IPS-15b (cell line): Measurements from ENCODE around the gene DCAF6.
"Not testable (repeated sequence)": the region's sequence is repeated elsewhere in the genome, so short reads cannot be mapped to it uniquely, and the experiment has no call there.

ENCODE experiments used
- H3K27me3 ChIP-seq: one replicate; pipeline ENCODE4 v1.6.1; 2013; ENCODE audit warnings: low read length; ENCODE audit not compliant: control insufficient read depth, insufficient read depth
- H3K36me3 ChIP-seq: one replicate; pipeline ENCODE4 v1.6.1; 2013; ENCODE audit warnings: low read length; ENCODE audit not compliant: control insufficient read depth, insufficient read depth
- H3K4me1 ChIP-seq: one replicate; pipeline ENCODE4 v1.6.1; 2013; ENCODE audit warnings: mild to moderate bottlenecking, low read length; ENCODE audit not compliant: control insufficient read depth, insufficient read depth
- H3K4me3 ChIP-seq: one replicate; pipeline ENCODE4 v1.5.1; 2013; ENCODE audit warnings: low read depth, low read length
- H3K9ac ChIP-seq: one replicate; pipeline ENCODE4 v1.6.1; 2013; ENCODE audit warnings: low read depth, mild to moderate bottlenecking, low read length
- H3K9me3 ChIP-seq: one replicate; pipeline ENCODE4 v1.6.1; 2013; ENCODE audit warnings: mild to moderate bottlenecking, low read length; ENCODE audit not compliant: control insufficient read depth, insufficient read depth

Gene DCAF6

GRCh38 chr1:168050880-168051279, 114.4 kb downstream of the DCAF6 start:
- H3K36me3 ChIP-seq, result no peaks in the 10 kb centered on the region
- H3K4me3 ChIP-seq, result no peak overlapping the region
- H3K27me3 ChIP-seq, result no peaks in the 10 kb centered on the region
- no peaks in the 10 kb centered on the region for H3K9me3 ChIP-seq
- H3K4me1 ChIP-seq, result no peaks in the 10 kb centered on the region
- no peak overlapping the region for H3K9ac ChIP-seq

GRCh38 chr1:168053681-168054080, 117.2 kb downstream of the DCAF6 start:
- Histone ChIP-seq H3K9ac (no peak overlapping the region), H3K27me3 (no peaks in the 10 kb centered on the region), H3K4me1 (no peaks in the 10 kb centered on the region), H3K4me3 (no peak overlapping the region), H3K9me3 (no peaks in the 10 kb centered on the region), H3K36me3 (no peaks in the 10 kb centered on the region)

- no peak overlapping the region for H3K4me3 ChIP-seq
- H3K4me1 ChIP-seq, result no peaks in the 10 kb centered on the region
- H3K36me3 ChIP-seq, result no peaks in the 10 kb centered on the region
- no peaks in the 10 kb centered on the region for H3K9me3 ChIP-seq
- H3K9ac ChIP-seq, result no peak overlapping the region
- H3K27me3 ChIP-seq, result no peaks in the 10 kb centered on the region
Measured at GRCh38 chr1:168054117-168054516, 117.6 kb downstream of the DCAF6 start.

- H3K9me3 ChIP-seq, H3K4me1 ChIP-seq, H3K36me3 ChIP-seq, H3K9ac ChIP-seq, H3K4me3 ChIP-seq, H3K27me3 ChIP-seq: not testable (repeated sequence)
Measured at GRCh38 chr1:168056152-168056551, 119.7 kb downstream of the DCAF6 start.

- Histone ChIP-seq H3K9ac (no peak overlapping the region), H3K4me1 (no peaks in the 10 kb centered on the region), H3K4me3 (no peak overlapping the region), H3K9me3 (no peaks in the 10 kb centered on the region), H3K27me3 (no peaks in the 10 kb centered on the region), H3K36me3 (no peaks in the 10 kb centered on the region)
Measured at GRCh38 chr1:168057355-168057754, 120.9 kb downstream of the DCAF6 start.

GRCh38 chr1:168057921-168058320, 121.4 kb downstream of the DCAF6 start:
- Histone ChIP-seq H3K27me3 (no peaks in the 10 kb centered on the region), H3K4me3 (no peak overlapping the region), H3K9me3 (no peaks in the 10 kb centered on the region), H3K36me3 (no peaks in the 10 kb centered on the region), H3K9ac (no peak overlapping the region), H3K4me1 (no peaks in the 10 kb centered on the region)

- H3K4me1 ChIP-seq, result no peaks in the 10 kb centered on the region
- no peak overlapping the region for H3K4me3 ChIP-seq
- H3K36me3 ChIP-seq, result no peaks in the 10 kb centered on the region
- H3K27me3 ChIP-seq, result no peaks in the 10 kb centered on the region
- H3K9ac ChIP-seq, result no peak overlapping the region
- H3K9me3 ChIP-seq, result no peaks in the 10 kb centered on the region
Measured at GRCh38 chr1:168064216-168064615, 127.7 kb downstream of the DCAF6 start.

GRCh38 chr1:168065506-168065905, 129.0 kb downstream of the DCAF6 start:
- no peaks in the 10 kb centered on the region for H3K9me3 ChIP-seq

GRCh38 chr1:168069384-168069783, 132.9 kb downstream of the DCAF6 start:
- Histone ChIP-seq H3K4me3 (no peak overlapping the region), H3K27me3 (no peaks in the 10 kb centered on the region), H3K36me3 (no peaks in the 10 kb centered on the region)

More at GRCh38 chr1:168065506-168065905, 129.0 kb downstream of the DCAF6 start:
- no peak overlapping the region for H3K4me3 ChIP-seq
- no peaks in the 10 kb centered on the region for H3K4me1 ChIP-seq
- no peak overlapping the region for H3K9ac ChIP-seq
- H3K27me3 ChIP-seq, result no peaks in the 10 kb centered on the region
- H3K36me3 ChIP-seq, result no peaks in the 10 kb centered on the region

GRCh38 chr1:168079761-168080160, 143.3 kb downstream of the DCAF6 start:
- H3K9me3 ChIP-seq, result no peaks in the 10 kb centered on the region

More at GRCh38 chr1:168069384-168069783, 132.9 kb downstream of the DCAF6 start:
- H3K9me3 ChIP-seq, result no peaks in the 10 kb centered on the region
- H3K9ac ChIP-seq, result no peak overlapping the region
- no peaks in the 10 kb centered on the region for H3K4me1 ChIP-seq

GRCh38 chr1:168081373-168082007, 145.0 kb downstream of the DCAF6 start:
- Histone ChIP-seq H3K4me1 (peaks cover 2% of the 10 kb centered on the region), H3K4me3 (no peak overlapping the region), H3K36me3 (no peaks in the 10 kb centered on the region), H3K9me3 (no peaks in the 10 kb centered on the region), H3K27me3 (no peaks in the 10 kb centered on the region), H3K9ac (no peak overlapping the region)

More at GRCh38 chr1:168079761-168080160, 143.3 kb downstream of the DCAF6 start:
- Histone ChIP-seq H3K4me3 (no peak overlapping the region), H3K9ac (no peak overlapping the region), H3K27me3 (no peaks in the 10 kb centered on the region), H3K4me1 (no peaks in the 10 kb centered on the region), H3K36me3 (no peaks in the 10 kb centered on the region)

GRCh38 chr1:168082008-168082876, 145.8 kb downstream of the DCAF6 start:
- no peaks in the 10 kb centered on the region for H3K9me3 ChIP-seq
- no peaks in the 10 kb centered on the region for H3K36me3 ChIP-seq
- no peak overlapping the region for H3K9ac ChIP-seq
- peaks cover 2% of the 10 kb centered on the region for H3K4me1 ChIP-seq
- no peaks in the 10 kb centered on the region for H3K27me3 ChIP-seq
- no peak overlapping the region for H3K4me3 ChIP-seq
